ENCODE measurements around the gene ATF6. TPM values are rescaled to one million over a fixed set of nuclear protein-coding genes. Genes with fewer than 3 reads are reported as not detected.
A peak's percentile ranks its signal among the peaks of the same experiment; 100 is the strongest.

The ATF6 gene
- total RNA-seq, 2 experiments from 2014 or later, result 16.2 to 17.1 TPM

DNA sequence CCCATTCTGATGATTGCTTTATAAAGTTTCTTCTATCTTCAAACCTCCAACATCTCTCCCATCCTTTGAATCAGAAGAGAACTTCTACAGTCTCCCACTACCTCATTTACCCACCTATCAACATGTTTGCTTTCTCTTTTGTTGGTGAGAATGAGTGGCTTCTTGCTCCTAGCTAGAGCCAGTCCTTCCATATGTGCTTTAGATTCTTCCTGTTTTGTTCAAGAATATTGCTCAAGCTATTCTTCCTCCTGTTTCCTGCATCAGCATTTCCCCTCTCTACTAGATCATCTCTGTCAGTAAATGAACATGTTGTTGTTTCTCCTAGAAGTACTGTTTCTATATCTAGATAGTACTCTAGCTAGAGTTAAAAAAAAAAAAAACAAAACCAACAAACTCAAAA, 6.3 kb downstream of the ATF6 start:
- POLR2A ChIA-PET, result interaction anchor here (0.5 to 1.6 kb wide), 4 partner anchors 20 to 1880 kb away, joined by 3 to 7 read pairs (median 4); partner anchors contain the start of gene DUSP12
- H3K27ac ChIP-seq (ENCODE audit: low read depth in 1 of 2, low read length in 2 of 2), result peak overlapping the region; percentile 24 to 55
- peak; percentile 37 for ATAC-seq (ENCODE audit: poor library complexity)

DNA sequence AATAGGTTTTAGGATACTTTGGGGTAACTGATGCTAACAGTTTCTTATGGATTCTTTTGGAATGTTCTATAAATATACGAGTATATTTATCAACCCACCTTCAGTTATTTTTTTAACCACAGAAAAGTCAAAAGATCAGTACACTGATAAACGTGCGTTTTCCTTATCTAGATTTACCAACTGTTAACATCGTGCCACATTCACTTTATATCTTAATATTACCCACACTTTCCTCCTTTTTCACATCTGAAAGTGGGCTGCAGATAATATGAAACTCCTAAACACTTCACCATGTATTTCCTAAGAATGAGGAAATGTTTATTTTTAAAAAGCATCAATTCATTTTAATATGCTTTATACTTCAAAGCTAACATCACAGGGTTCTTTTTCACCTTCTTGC, 7.7 kb downstream of the ATF6 start:
- Histone ChIP-seq H3K4me3 (ENCODE audit: low read length) (no peak overlapping the region), H3K27ac (ENCODE audit: low read depth in 1 of 2, low read length in 2 of 2) (no peak overlapping the region), H3K9me3 (ENCODE audit: control insufficient read depth in 1 of 2, insufficient read depth in 1 of 2, low read length in 2 of 2) (no peaks in the 10 kb centered on the region), H3K4me1 (ENCODE audit: insufficient read depth, low read length) (peaks cover 42% of the 10 kb centered on the region), H3K36me3 (ENCODE audit: insufficient read depth, low read length) (no peaks in the 10 kb centered on the region), H3K27me3 (ENCODE audit: control insufficient read depth in 1 of 2, insufficient read depth in 2 of 2, low read length in 2 of 2) (no peaks in the 10 kb centered on the region)
- DNase-seq (no peak), ATAC-seq (ENCODE audit: poor library complexity) (no peak)
- no peaks in the 10 kb centered on the region for H3K9me3 Mint-ChIP-seq
- ChIA-PET POLR2A (interaction anchor here (0.9 kb wide), 1 partner anchor 250 kb away, joined by 4 read pairs; the partner anchor contains the start of gene OLFML2B), CTCF (no interaction called here)
- no peak overlapping the region for H3K27ac Mint-ChIP-seq
- H3K36me3 Mint-ChIP-seq (ENCODE audit: low read depth), result peaks cover 8% of the 10 kb centered on the region
- intact Hi-C loops (cut with DNase I, micrococcal nuclease), result loop anchor here in 1 of 2 experiments (10.0 kb wide), 1 partner anchor 151 kb away; no protein-coding TSS in a partner anchor
- TF ChIP-seq, protein P1, sequence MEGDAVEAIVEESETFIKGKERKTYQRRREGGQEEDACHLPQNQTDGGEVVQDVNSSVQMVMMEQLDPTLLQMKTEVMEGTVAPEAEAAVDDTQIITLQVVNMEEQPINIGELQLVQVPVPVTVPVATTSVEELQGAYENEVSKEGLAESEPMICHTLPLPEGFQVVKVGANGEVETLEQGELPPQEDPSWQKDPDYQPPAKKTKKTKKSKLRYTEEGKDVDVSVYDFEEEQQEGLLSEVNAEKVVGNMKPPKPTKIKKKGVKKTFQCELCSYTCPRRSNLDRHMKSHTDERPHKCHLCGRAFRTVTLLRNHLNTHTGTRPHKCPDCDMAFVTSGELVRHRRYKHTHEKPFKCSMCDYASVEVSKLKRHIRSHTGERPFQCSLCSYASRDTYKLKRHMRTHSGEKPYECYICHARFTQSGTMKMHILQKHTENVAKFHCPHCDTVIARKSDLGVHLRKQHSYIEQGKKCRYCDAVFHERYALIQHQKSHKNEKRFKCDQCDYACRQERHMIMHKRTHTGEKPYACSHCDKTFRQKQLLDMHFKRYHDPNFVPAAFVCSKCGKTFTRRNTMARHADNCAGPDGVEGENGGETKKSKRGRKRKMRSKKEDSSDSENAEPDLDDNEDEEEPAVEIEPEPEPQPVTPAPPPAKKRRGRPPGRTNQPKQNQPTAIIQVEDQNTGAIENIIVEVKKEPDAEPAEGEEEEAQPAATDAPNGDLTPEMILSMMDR (IDR thresholded peaks at IDR 0.05), result no peak
- no peaks in the 10 kb centered on the region for H3K27me3 Mint-ChIP-seq
- peaks cover 5% of the 10 kb centered on the region for H3K4me1 Mint-ChIP-seq (ENCODE audit: low read depth)
- peak overlapping the region; percentile 69 for H3K4me3 Mint-ChIP-seq

More for the DNA sequence above, 6.3 kb downstream of the ATF6 start:
- no peaks in the 10 kb centered on the region for H3K27me3 ChIP-seq (ENCODE audit: control insufficient read depth in 1 of 2, insufficient read depth in 2 of 2, low read length in 2 of 2)
- TF ChIP-seq, protein P1 (IDR thresholded peaks at IDR 0.05), result no peak
- CTCF ChIA-PET, result no interaction called here
- H3K4me1 ChIP-seq (ENCODE audit: insufficient read depth, low read length), result peaks cover 54% of the 10 kb centered on the region
- peaks cover 4% of the 10 kb centered on the region for H3K36me3 Mint-ChIP-seq (ENCODE audit: low read depth)
- H3K4me1 Mint-ChIP-seq (ENCODE audit: low read depth), result peaks cover 11% of the 10 kb centered on the region
- H3K27ac Mint-ChIP-seq, result no peak overlapping the region
- H3K4me3 Mint-ChIP-seq, result no peak overlapping the region
- peak in 2 of 14 experiments; percentile 19 to 26 for DNase-seq
- no peaks in the 10 kb centered on the region for H3K9me3 ChIP-seq (ENCODE audit: control insufficient read depth in 1 of 2, insufficient read depth in 1 of 2, low read length in 2 of 2)
- no peaks in the 10 kb centered on the region for H3K36me3 ChIP-seq (ENCODE audit: insufficient read depth, low read length)
- H3K27me3 Mint-ChIP-seq, result no peaks in the 10 kb centered on the region
- peak overlapping the region; percentile 1 for H3K4me3 ChIP-seq (ENCODE audit: low read length)
- no peaks in the 10 kb centered on the region for H3K9me3 Mint-ChIP-seq
- intact Hi-C loops (cut with DNase I, micrococcal nuclease), result loop anchor here in 1 of 2 experiments (10.0 kb wide), 1 partner anchor 152 kb away; no protein-coding TSS in a partner anchor

DNA sequence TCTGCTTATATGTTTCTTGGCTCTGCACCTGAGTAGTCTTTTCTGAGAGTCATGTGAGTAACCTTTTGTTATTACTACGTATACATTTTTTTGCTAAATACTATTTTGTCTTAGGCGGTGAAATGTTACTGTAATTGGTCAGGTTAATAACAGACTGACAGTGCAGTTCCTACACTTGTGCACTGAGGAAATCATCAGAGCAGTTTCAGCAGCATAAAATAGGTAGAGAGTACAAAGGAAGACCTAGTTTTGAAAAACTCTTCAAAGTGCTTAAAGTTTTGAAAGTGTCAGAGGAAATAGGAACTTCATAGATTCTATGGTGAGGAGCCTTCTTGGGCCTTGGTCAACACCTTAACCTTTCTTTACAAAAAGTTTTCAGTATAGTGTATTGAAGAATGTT, 11.1 kb downstream of the ATF6 start:
- H3K4me1 Mint-ChIP-seq (ENCODE audit: low read depth), result peaks cover 16% of the 10 kb centered on the region
- no peak overlapping the region for H3K27ac ChIP-seq (ENCODE audit: low read depth in 1 of 2, low read length in 2 of 2)
- no peaks in the 10 kb centered on the region for H3K9me3 ChIP-seq (ENCODE audit: control insufficient read depth in 1 of 2, insufficient read depth in 1 of 2, low read length in 2 of 2)
- H3K4me3 Mint-ChIP-seq, result no peak overlapping the region
- no peaks in the 10 kb centered on the region for H3K27me3 ChIP-seq (ENCODE audit: control insufficient read depth in 1 of 2, insufficient read depth in 2 of 2, low read length in 2 of 2)
- ATAC-seq (ENCODE audit: poor library complexity) (peak; percentile 57), DNase-seq (no peak)
- H3K36me3 ChIP-seq (ENCODE audit: insufficient read depth, low read length), result peaks cover 8% of the 10 kb centered on the region
- H3K4me3 ChIP-seq (ENCODE audit: low read length), result no peak overlapping the region
- intact Hi-C loops (cut with DNase I, micrococcal nuclease), result loop anchor here in 1 of 2 experiments (10.0 kb wide), 1 partner anchor 148 kb away; no protein-coding TSS in a partner anchor
- peaks cover 29% of the 10 kb centered on the region for H3K36me3 Mint-ChIP-seq (ENCODE audit: low read depth)
- H3K27ac Mint-ChIP-seq, result no peak overlapping the region
- ChIA-PET CTCF (no interaction called here), POLR2A (interaction anchor here (1.4 kb wide), 1 partner anchor 28 kb away, joined by 4 read pairs; the partner anchor contains the start of gene DUSP12)
- peaks cover 25% of the 10 kb centered on the region for H3K4me1 ChIP-seq (ENCODE audit: insufficient read depth, low read length)
- TF ChIP-seq, protein P1 (IDR thresholded peaks at IDR 0.05), result no peak
- H3K27me3 Mint-ChIP-seq, result no peaks in the 10 kb centered on the region
- H3K9me3 Mint-ChIP-seq, result no peaks in the 10 kb centered on the region
